ENCODE results near the gene ZNF785.
"Not testable (repeated sequence)": the region's sequence is repeated elsewhere in the genome, so short reads cannot be mapped to it uniquely, and the experiment has no call there.

The ZNF785 gene

GRCh38 chr16:30585400-30586191 is at the start of gene ZNF785:
ZNF785 (minus strand) TSS chr16:30585697; CDS start chr16:30585611, 86 bp downstream.
- DNase-seq, result peak; percentile 99

- no peak for DNase-seq
These were observed 48.0 kb upstream of the ZNF785 start for GRCh38 chr16:30633526-30633925.

GRCh38 chr16:30632454-30632853 is 47.0 kb upstream of the ZNF785 start:
- DNase-seq, result not testable (repeated sequence)

- DNase-seq, result peak; percentile 83
These were observed 43.4 kb upstream of the ZNF785 start for GRCh38 chr16:30628628-30629540.

- DNase-seq, result no peak
These were observed 40.7 kb upstream of the ZNF785 start for GRCh38 chr16:30626236-30626635.

GRCh38 chr16:30623536-30624283 is 38.2 kb upstream of the ZNF785 start:
- no peak for DNase-seq

GRCh38 chr16:30622455-30623032 is 37.0 kb upstream of the ZNF785 start:
- DNase-seq, result no peak

- no peak for DNase-seq
These were observed 36.3 kb upstream of the ZNF785 start for GRCh38 chr16:30621765-30622164.

- DNase-seq, result peak; percentile 76
These were observed 34.7 kb upstream of the ZNF785 start for GRCh38 chr16:30620169-30620568.

- peak; percentile 58 for DNase-seq
These were observed 34.1 kb upstream of the ZNF785 start for GRCh38 chr16:30619638-30620037.

GRCh38 chr16:30619202-30619601 is 33.7 kb upstream of the ZNF785 start:
- DNase-seq, result no peak

- peak; percentile 75 for DNase-seq
These were observed 30.0 kb upstream of the ZNF785 start for GRCh38 chr16:30615358-30616091.

GRCh38 chr16:30609926-30610839 is 24.7 kb upstream of the ZNF785 start, which contains the start of gene ZNF689:
ZNF689 (minus strand) TSS chr16:30610389; CDS start chr16:30610041, 348 bp downstream.
- DNase-seq, result peak; percentile 97

- DNase-seq, result peak; percentile 47
These were observed 23.8 kb upstream of the ZNF785 start for GRCh38 chr16:30609002-30609925.

GRCh38 chr16:30606004-30606403 is 20.5 kb upstream of the ZNF785 start:
- no peak for DNase-seq

- DNase-seq, result no peak
These were observed 19.7 kb upstream of the ZNF785 start for GRCh38 chr16:30605158-30605557.

GRCh38 chr16:30604316-30604947 is 18.9 kb upstream of the ZNF785 start:
- DNase-seq, result no peak

GRCh38 chr16:30603945-30604315 is 18.4 kb upstream of the ZNF785 start:
- no peak for DNase-seq

Measured in DMS79 treated with DMSO at 0.1 percent for 48 hours (cell line).